HEK293T (cell line): ENCODE results near the gene INPP4B.

ENCODE experiments used
- BHLHE40 ChIP-seq: fragments of 450-650 bp; IDR thresholded peaks from 2 replicates; pipeline ENCODE4 v1.6.1; 2016; ENCODE audit warnings: mild to moderate bottlenecking, moderate library complexity, borderline replicate concordance
- SP1 ChIP-seq: fragments of 450-650 bp; IDR thresholded peaks from 2 replicates; pipeline ENCODE4 v1.6.1; 2017
- ZNF384 ChIP-seq: fragments of 450-650 bp; IDR thresholded peaks from 2 replicates; pipeline ENCODE4 v1.6.1; 2016

DNA sequence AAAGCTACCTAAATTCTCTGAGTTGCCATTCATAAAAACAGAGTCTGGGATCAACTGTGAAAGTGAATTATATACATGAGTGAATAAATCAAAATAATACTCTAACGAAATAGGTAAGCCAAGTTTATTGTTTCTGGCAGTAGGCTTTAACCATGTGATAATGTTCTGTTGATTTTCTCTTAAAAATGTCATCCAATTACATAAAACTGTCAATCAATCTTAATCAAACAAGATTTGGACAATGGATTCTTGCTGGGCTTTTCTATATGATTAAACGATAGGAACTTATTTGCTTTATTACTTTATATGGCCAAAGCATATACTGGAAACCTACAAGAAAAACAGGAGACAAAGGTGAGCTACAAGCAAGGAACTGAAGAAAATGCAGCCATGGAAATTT is 148.8 kb downstream of the INPP4B start:
- TF ChIP-seq BHLHE40 (no peak), SP1 (no peak), ZNF384 (no peak)
